GM21390 (cell line): Measurements from ENCODE around the gene HTR7.

ENCODE experiments used
- ATAC-seq: cut with Tn5 transposase; IDR thresholded peaks from one replicate; pipeline ENCODE4 v1.9.1; 2021; ENCODE audit not compliant: unreplicated experiment

Gene HTR7

GRCh38 chr10:90743291-90743690 lies 114.5 kb downstream of the HTR7 start:
- ATAC-seq = no peak

GRCh38 chr10:90741926-90742565 lies 115.8 kb downstream of the HTR7 start:
- ATAC-seq = no peak

- no peak for ATAC-seq
Measured at GRCh38 chr10:90740265-90740664, 117.6 kb downstream of the HTR7 start.

GRCh38 chr10:90738885-90739284 lies 119.0 kb downstream of the HTR7 start:
- ATAC-seq = no peak

GRCh38 chr10:90734415-90734814 lies 123.4 kb downstream of the HTR7 start:
- no peak for ATAC-seq

- ATAC-seq = no peak
Measured at GRCh38 chr10:90732581-90732980, 125.3 kb downstream of the HTR7 start.

- ATAC-seq = no peak
Measured at GRCh38 chr10:90723416-90724068, 134.3 kb downstream of the HTR7 start.

GRCh38 chr10:90722832-90723231 lies 135.0 kb downstream of the HTR7 start:
- ATAC-seq = no peak

- no peak for ATAC-seq
Measured at GRCh38 chr10:90718182-90718581, 139.7 kb downstream of the HTR7 start.

GRCh38 chr10:90712529-90712928 lies 145.3 kb downstream of the HTR7 start:
- ATAC-seq = no peak

- no peak for ATAC-seq
Measured at GRCh38 chr10:90709727-90710126, 148.1 kb downstream of the HTR7 start.

- ATAC-seq = no peak
Measured at GRCh38 chr10:90707657-90708056, 150.2 kb downstream of the HTR7 start.

GRCh38 chr10:90701428-90701827 lies 156.4 kb downstream of the HTR7 start:
- ATAC-seq = no peak

- no peak for ATAC-seq
Measured at GRCh38 chr10:90695915-90696676, 161.7 kb downstream of the HTR7 start.
